HepG2 (cell line): ENCODE data around the gene FCHSD1. TPM values are rescaled to one million over a fixed set of nuclear protein-coding genes. Genes with fewer than 3 reads are reported as not detected.

ENCODE experiments used
- ATAC-seq: fragments of 200-7000 bp; cut with Tn5 transposase; 3 replicates; pipeline ENCODE4 v1.9.1; 2020; ENCODE audit warnings: mild to moderate bottlenecking, moderate library complexity
- BruUV-seq: library from RNA; stranded (reverse); fragments of 400-500 nt; replicated peaks from 2 replicates; lab custom pipeline; 2021; lab: Mats Ljungman, UMichigan
- CTCF ChIA-PET: fragments of 300-600 bp; formaldehyde crosslinking; extraction: SDS; loops from one replicate; lab custom pipeline; 2021; ENCODE audit warnings: low total read pairs, inconsistent platforms, low intra/inter-chr PET ratio; lab: Yijun Ruan, JAX
- POLR2A ChIA-PET: fragments of 350-600 bp; sonication (Branson Sonifier 250); formaldehyde crosslinking; loops from one replicate; lab custom pipeline; 2020; ENCODE audit warnings: antibody characterized with exemption, inconsistent platforms; lab: Yijun Ruan, JAX
- DNase-seq: peaks from one replicate; pipeline ENCODE4 v3.0.0-alpha.2; 2015; ENCODE audit warnings: low spot score
- FAIRE-seq: peaks from 3 replicates; lab custom pipeline; 2011; peaks lifted over from hg19 to GRCh38; lab: Jason Lieb, UNC
- H2AFZ ChIP-seq: one replicate; pipeline ENCODE4 v1.6.1; 2011; ENCODE audit warnings: low read length, inconsistent platforms
- H3K27ac ChIP-seq: fragments of 300-600 bp; 3 replicates; pipeline ENCODE4 v1.8.0; 2011; ENCODE audit warnings: mixed run types, mild to moderate bottlenecking, mixed read lengths, low read length, inconsistent platforms; ENCODE audit not compliant: insufficient read depth; ENCODE audit errors: extremely low read length
- H3K27me3 ChIP-seq, 2 experiments: fragments of 200-600 bp in 1 of 2; 2 replicates in 1 of 2; 3 replicates in 1 of 2; pipeline versions ENCODE4 v1.6.0 to v1.8.0; 2011; ENCODE audit warnings: low read length in 2 of 2, mild to moderate bottlenecking in 2 of 2, moderate library complexity in 2 of 2, inconsistent platforms in 1 of 2; ENCODE audit not compliant: insufficient read depth in 2 of 2, control insufficient read depth in 1 of 2
- H3K36me3 ChIP-seq, 2 experiments: fragments of 200-600 bp in 1 of 2; replicated peaks in 1 of 2; 2 replicates in 1 of 2; 3 replicates in 1 of 2; pipeline versions ENCODE4 v1.5.1 to v1.8.0; 2011; ENCODE audit warnings: low read length in 2 of 2, inconsistent platforms in 1 of 2; ENCODE audit not compliant: insufficient read depth in 2 of 2, control insufficient read depth in 1 of 2
- H3K4me1 ChIP-seq: 2 replicates; pipeline ENCODE4 v1.5.1; 2012; ENCODE audit warnings: low read length, inconsistent platforms; ENCODE audit not compliant: insufficient read depth
- H3K4me2 ChIP-seq: 2 replicates; pipeline ENCODE4 v1.6.0; 2011; ENCODE audit warnings: low read depth, low read length, inconsistent platforms
- H3K4me3 ChIP-seq, 3 experiments: fragments of 200-600 bp in 1 of 3; sonication (generic), shearing (Covaris generic) in 1 of 3; replicated peaks in 1 of 3; 2 replicates each; pipeline ENCODE4 v1.5.1; 2011 to 2016; ENCODE audit warnings: low read length in 3 of 3, inconsistent platforms in 2 of 3, low read depth in 2 of 3, mild to moderate bottlenecking in 2 of 3, control low read depth in 1 of 3, mixed read lengths in 1 of 3; ENCODE audit not compliant: insufficient read depth in 1 of 3
- H3K79me2 ChIP-seq: one replicate; pipeline ENCODE4 v1.6.1; 2011; ENCODE audit warnings: low read length, inconsistent platforms; ENCODE audit not compliant: insufficient read depth
- H3K9ac ChIP-seq: 2 replicates; pipeline ENCODE4 v1.6.0; 2011; ENCODE audit warnings: mild to moderate bottlenecking, low read depth, low read length, inconsistent platforms; ENCODE audit not compliant: insufficient read depth
- H3K9me3 ChIP-seq: 2 replicates; pipeline ENCODE4 v1.5.1; 2012; ENCODE audit warnings: mild to moderate bottlenecking, low read length
- H4K20me1 ChIP-seq: 2 replicates; pipeline ENCODE4 v1.6.0; 2011; ENCODE audit warnings: inconsistent platforms, mild to moderate bottlenecking, low read length, moderate library complexity; ENCODE audit not compliant: insufficient read depth
- PITX1 ChIP-seq: sonication (generic); formaldehyde crosslinking; IDR thresholded peaks from 2 replicates; pipeline ENCODE4 v1.5.1; 2020; ENCODE audit warnings: mild to moderate bottlenecking, missing genetic modification reagents
- PPARG ChIP-seq: conservative IDR thresholded peaks from 2 replicates; pipeline ENCODE4 v1.6.1; 2016; ENCODE audit warnings: missing biosample characterization, missing genetic modification reagents
- RAD51 ChIP-seq: fragments of 450-650 bp; IDR thresholded peaks from 2 replicates; pipeline ENCODE4 v1.6.1; 2016; ENCODE audit warnings: borderline replicate concordance
- RERE ChIP-seq: IDR thresholded peaks from 2 replicates; pipeline ENCODE4 v1.6.1; 2016; ENCODE audit warnings: low read depth, missing genetic modification reagents, missing compliant biosample characterization
- SAFB2 ChIP-seq: sonication (generic); formaldehyde crosslinking; IDR thresholded peaks from 2 replicates; pipeline ENCODE4 v1.5.1; 2020; ENCODE audit warnings: missing genetic modification reagents, low read depth, mild to moderate bottlenecking, borderline replicate concordance
- SRSF4 ChIP-seq: fragments of 200-400 bp; formaldehyde crosslinking; IDR thresholded peaks from one replicate; pipeline ENCODE4 v1.6.1; 2018; ENCODE audit warnings: mild to moderate bottlenecking, low read depth, low read length, moderate library complexity; ENCODE audit not compliant: poor library complexity, severe bottlenecking
- TP53 ChIP-seq: sonication (generic); formaldehyde crosslinking; conservative IDR thresholded peaks from 2 replicates; pipeline ENCODE4 v1.4.0; 2020; ENCODE audit warnings: missing genetic modification reagents
- U2AF2 ChIP-seq: fragments of 200-400 bp; formaldehyde crosslinking; IDR thresholded peaks from 2 replicates; pipeline ENCODE4 v1.6.1; 2017; ENCODE audit warnings: low read depth, mild to moderate bottlenecking, low read length
- ZNF251 ChIP-seq: sonication (generic); formaldehyde crosslinking; IDR thresholded peaks from 2 replicates; pipeline ENCODE4 v1.9.0; 2021; ENCODE audit warnings: mild to moderate bottlenecking, missing genetic modification reagents
- ZNF296 ChIP-seq: sonication (generic); formaldehyde crosslinking; conservative IDR thresholded peaks from 2 replicates; pipeline ENCODE4 v1.5.0; 2020; ENCODE audit warnings: mild to moderate bottlenecking, missing genetic modification reagents
- ZNF30 ChIP-seq: sonication (generic); formaldehyde crosslinking; IDR thresholded peaks from 2 replicates; pipeline ENCODE4 v1.5.0; 2020; ENCODE audit warnings: mild to moderate bottlenecking, missing genetic modification reagents
- ZNF567 ChIP-seq: sonication (generic); formaldehyde crosslinking; IDR thresholded peaks from 2 replicates; pipeline ENCODE4 v1.8.1; 2023; ENCODE audit warnings: mild to moderate bottlenecking, missing genetic modification reagents, borderline replicate concordance
- WGBS: methylation state at CpG from one replicate; pipeline ENCODE4 v1.1.6; 2017; ENCODE audit warnings: low lambda C conversion rate; 5-methylcytosine and 5-hydroxymethylcytosine counted together
- in situ Hi-C: cut with HindIII; loops from 2 replicates; pipeline ENCODE4 v1.10.0; 2017; ENCODE audit warnings: low pct_unique_long_range_greater_than_20kb; ENCODE audit not compliant: extremely low pct_ligation_motif_present
- intact Hi-C: fragments of 100-400 bp; cut with micrococcal nuclease; formaldehyde crosslinking; loops from one replicate; pipeline ENCODE4 v1.10.0; 2022; ENCODE audit not compliant: unreplicated experiment
- polyA plus RNA-seq, 8 experiments: library from polyadenylated mRNA; depleted of rRNA in 3 of 8; stranded (reverse) in 7 of 8; unstranded in 1 of 8; fragments of >200 nt; fragmentation: Illumina TruSeq in 4 of 8; extraction: Trizol in 4 of 8; gene quantifications; 2 replicates each; pipeline versions ENCODE4 v1.2.1 to v1.2.3, GENCODE V29; 2011 to 2016; ENCODE audit warnings: low read depth in 4 of 8, missing spikeins in 1 of 8, mixed read lengths in 1 of 8; ENCODE audit not compliant: insufficient read depth in 1 of 8
- total RNA-seq, 5 experiments: library from RNA; depleted of rRNA; stranded (reverse); fragments of >200 nt; fragmentation: Illumina TruSeq; extraction: Trizol; gene quantifications; 2 replicates each; pipeline ENCODE4 v1.2.3, GENCODE V29; 2016; ENCODE audit warnings: low read depth in 1 of 5
- TF ChIP-seq, protein P1 (sequence below): sonication (generic); formaldehyde crosslinking; IDR thresholded peaks from 2 replicates; pipeline ENCODE4 v1.9.0; 2021; ENCODE audit warnings: missing genetic modification reagents, borderline replicate concordance

The FCHSD1 gene
- total and polyA plus RNA-seq, 2 of the 13 experiments (the other 11 are each of a cell fraction or from before 2014, with no cell fraction given), result 5.5 to 15.4 TPM

DNA sequence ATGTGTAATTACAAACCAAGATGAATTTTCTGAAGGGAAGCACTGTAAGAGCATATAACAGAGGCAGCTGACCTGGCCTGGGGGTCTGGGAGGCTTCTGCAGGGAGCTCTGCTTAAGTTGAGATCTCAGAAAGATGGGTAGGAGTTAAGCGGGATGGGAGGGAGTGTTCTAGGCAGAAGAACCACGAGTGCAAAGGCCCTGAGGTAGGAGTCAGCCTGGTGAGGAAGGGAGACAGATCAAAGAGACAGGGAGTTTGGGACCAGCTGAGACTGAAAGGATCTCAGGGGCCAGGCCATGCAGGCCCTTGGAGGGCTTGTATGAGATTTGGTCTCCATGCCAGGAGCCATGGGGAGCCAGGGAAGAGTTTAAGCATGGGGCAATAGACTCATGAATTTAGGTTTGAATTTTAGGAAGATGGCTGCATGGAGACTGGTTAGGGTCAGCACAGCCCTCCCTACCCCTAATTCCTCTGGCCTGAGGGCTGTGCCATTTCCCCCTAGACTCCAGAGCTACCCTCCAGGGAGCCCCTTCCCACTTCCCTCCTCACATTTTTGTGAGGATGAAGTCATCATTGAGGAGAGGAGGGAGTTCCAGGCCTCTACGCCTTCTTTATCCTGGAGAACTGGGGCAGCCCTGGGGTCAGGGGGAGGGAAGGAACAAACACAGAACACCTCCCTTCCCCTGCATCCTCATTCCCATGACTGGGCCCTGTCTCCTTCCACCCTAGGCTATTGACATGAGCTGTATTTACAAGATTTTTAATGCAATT, 35.6 kb upstream of the FCHSD1 start (continued):
- TF ChIP-seq, protein P1, sequence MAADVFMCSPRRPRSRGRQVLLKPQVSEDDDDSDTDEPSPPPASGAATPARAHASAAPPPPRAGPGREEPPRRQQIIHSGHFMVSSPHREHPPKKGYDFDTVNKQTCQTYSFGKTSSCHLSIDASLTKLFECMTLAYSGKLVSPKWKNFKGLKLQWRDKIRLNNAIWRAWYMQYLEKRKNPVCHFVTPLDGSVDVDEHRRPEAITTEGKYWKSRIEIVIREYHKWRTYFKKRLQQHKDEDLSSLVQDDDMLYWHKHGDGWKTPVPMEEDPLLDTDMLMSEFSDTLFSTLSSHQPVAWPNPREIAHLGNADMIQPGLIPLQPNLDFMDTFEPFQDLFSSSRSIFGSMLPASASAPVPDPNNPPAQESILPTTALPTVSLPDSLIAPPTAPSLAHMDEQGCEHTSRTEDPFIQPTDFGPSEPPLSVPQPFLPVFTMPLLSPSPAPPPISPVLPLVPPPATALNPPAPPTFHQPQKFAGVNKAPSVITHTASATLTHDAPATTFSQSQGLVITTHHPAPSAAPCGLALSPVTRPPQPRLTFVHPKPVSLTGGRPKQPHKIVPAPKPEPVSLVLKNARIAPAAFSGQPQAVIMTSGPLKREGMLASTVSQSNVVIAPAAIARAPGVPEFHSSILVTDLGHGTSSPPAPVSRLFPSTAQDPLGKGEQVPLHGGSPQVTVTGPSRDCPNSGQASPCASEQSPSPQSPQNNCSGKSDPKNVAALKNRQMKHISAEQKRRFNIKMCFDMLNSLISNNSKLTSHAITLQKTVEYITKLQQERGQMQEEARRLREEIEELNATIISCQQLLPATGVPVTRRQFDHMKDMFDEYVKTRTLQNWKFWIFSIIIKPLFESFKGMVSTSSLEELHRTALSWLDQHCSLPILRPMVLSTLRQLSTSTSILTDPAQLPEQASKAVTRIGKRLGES (CRISPR knock-in tag), result no peak
- TF ChIP-seq SAFB2 (CRISPR knock-in tag) (no peak), TP53 (no peak)

GRCh38 chr5:141685591-141685990, 34.4 kb upstream of the FCHSD1 start:
- intact Hi-C loops, result no loop called here
- no TSS peak for BruUV-seq
- TF ChIP-seq ZNF251 (no peak), U2AF2 (no peak), ZNF567 (CRISPR knock-in tag) (no peak), PITX1 (no peak), PPARG (CRISPR knock-in tag) (no peak), ZNF30 (no peak), ZNF296 (CRISPR knock-in tag) (no peak), RERE (CRISPR knock-in tag) (no peak), RAD51 (no peak), SRSF4 (no peak)

More at GRCh38 chr5:141685591-141685990, 34.4 kb upstream of the FCHSD1 start:
- no peak overlapping the region for H2AFZ ChIP-seq
- no peak overlapping the region for H3K4me2 ChIP-seq
- POLR2A ChIA-PET, result no interaction called here
- DNase-seq (no peak), ATAC-seq (no peak), FAIRE-seq (no peak)
- no peak overlapping the region for H3K27ac ChIP-seq
- in situ Hi-C loops, result loop anchor here (5.0 to 25.0 kb wide), 2 partner anchors 272 to 452 kb away; partner anchors contain the start of gene PCDH12
- no peak overlapping the region for H3K9ac ChIP-seq
- no peaks in the 10 kb centered on the region for H3K9me3 ChIP-seq
- 37% methylated on average over 1 of the region's 1 CpG for WGBS
- CTCF ChIA-PET, result no interaction called here
- H3K27me3 ChIP-seq, result peaks cover 2 to 26% of the 10 kb centered on the region in 2 experiments; a peak in 4 of 5 replicates
- H3K79me2 ChIP-seq, result no peaks in the 10 kb centered on the region
- H3K36me3 ChIP-seq, result no peaks in the 10 kb centered on the region
- H3K4me3 ChIP-seq, result no peak overlapping the region
- peaks cover 18% of the 10 kb centered on the region for H3K4me1 ChIP-seq
- H4K20me1 ChIP-seq, result no peaks in the 10 kb centered on the region
